Panc1 (cell line): ENCODE measurements around the gene TINAGL1. TPM values are rescaled to one million over a fixed set of nuclear protein-coding genes. Genes with fewer than 3 reads are reported as not detected.

ENCODE experiments used
- ATAC-seq: fragments of 200-7000 bp; cut with Tn5 transposase; 2 replicates; pipeline ENCODE4 v1.9.1; 2020; ENCODE audit warnings: mild to moderate bottlenecking, moderate library complexity
- BruUV-seq: library from RNA; stranded (reverse); fragments of 400-500 nt; replicated peaks from 2 replicates; lab custom pipeline; 2021; lab: Mats Ljungman, UMichigan
- CTCF ChIA-PET: fragments of 300-600 bp; sonication (Branson Sonifier 250); formaldehyde crosslinking; loops from one replicate; lab custom pipeline; 2022; ENCODE audit warnings: antibody characterized with exemption; lab: Charles Lee
- POLR2A ChIA-PET: fragments of 300-600 bp; sonication (Branson Sonifier 250); formaldehyde crosslinking; loops from one replicate; lab custom pipeline; 2022; ENCODE audit warnings: antibody characterized with exemption; lab: Charles Lee
- DNase-seq: peaks from one replicate; pipeline ENCODE4 v3.0.0-alpha.2; 2010; ENCODE audit warnings: low read depth, low spot score
- H3K27ac ChIP-seq: 2 replicates; pipeline ENCODE4 v1.5.1; 2011; ENCODE audit warnings: mild to moderate bottlenecking, low read length, inconsistent platforms
- H3K27me3 ChIP-seq: fragments of 200-500 bp; sonication (Bioruptor generic); 2 replicates; pipeline ENCODE4 v1.6.0; 2014; ENCODE audit warnings: low read length, inconsistent platforms; ENCODE audit not compliant: control insufficient read depth, insufficient read depth
- H3K36me3 ChIP-seq: fragments of 200-500 bp; sonication (Bioruptor generic); 2 replicates; pipeline ENCODE4 v1.5.1; 2014; ENCODE audit warnings: inconsistent platforms, mild to moderate bottlenecking, low read length, moderate library complexity; ENCODE audit not compliant: control insufficient read depth, insufficient read depth
- H3K4me1 ChIP-seq: 2 replicates; pipeline ENCODE4 v1.5.1; 2011; ENCODE audit warnings: inconsistent platforms, mild to moderate bottlenecking, low read length, moderate library complexity; ENCODE audit not compliant: control insufficient read depth, insufficient read depth
- H3K4me3 ChIP-seq, 2 experiments: 2 replicates each; pipeline ENCODE4 v1.5.1; 2011 to 2012; ENCODE audit warnings: low read depth in 2 of 2, low read length in 2 of 2, mild to moderate bottlenecking in 2 of 2, inconsistent platforms in 1 of 2, moderate library complexity in 1 of 2
- H3K9me3 ChIP-seq: fragments of 200-500 bp; sonication (Bioruptor generic); 2 replicates; pipeline ENCODE4 v1.5.1; 2014; ENCODE audit warnings: low read depth, mild to moderate bottlenecking, inconsistent platforms, low read length, moderate library complexity; ENCODE audit not compliant: control insufficient read depth, insufficient read depth
- CTCF ChIP-seq: fragments of 450-650 bp; IDR thresholded peaks from 2 replicates; pipeline ENCODE4 v1.5.1; 2017; ENCODE audit warnings: mild to moderate bottlenecking
- POLR2AphosphoS5 ChIP-seq: IDR thresholded peaks from 2 replicates; pipeline ENCODE4 v1.6.1; 2012; ENCODE audit warnings: mild to moderate bottlenecking, low read depth, low read length, moderate library complexity
- REST ChIP-seq, 2 experiments: IDR thresholded peaks; 2 replicates each; pipeline ENCODE4 v1.6.1; 2011 to 2012; ENCODE audit warnings: low read depth in 2 of 2, control low read depth in 1 of 2, low read length in 1 of 2, mild to moderate bottlenecking in 1 of 2, moderate library complexity in 1 of 2; ENCODE audit not compliant: insufficient read depth in 1 of 2
- SIN3A ChIP-seq: IDR thresholded peaks from 2 replicates; pipeline ENCODE4 v1.6.1; 2012; ENCODE audit warnings: low read depth, mild to moderate bottlenecking, low read length, moderate library complexity, borderline replicate concordance; ENCODE audit not compliant: insufficient read depth
- TCF7L2 ChIP-seq: IDR thresholded peaks from 2 replicates; pipeline ENCODE4 v1.6.1; 2011; ENCODE audit warnings: mild to moderate bottlenecking, low read depth, low read length, inconsistent platforms
- in situ Hi-C: cut with HindIII; loops from 2 replicates; pipeline ENCODE4 v1.10.0; 2016; ENCODE audit warnings: low sequenced_read_pairs, low pct_unique_long_range_greater_than_20kb
- intact Hi-C: fragments of 100-400 bp; cut with micrococcal nuclease; formaldehyde crosslinking; loops from one replicate; pipeline ENCODE4 v1.10.0; 2022; ENCODE audit not compliant: unreplicated experiment
- total RNA-seq: library from RNA; stranded (reverse); gene quantifications from one replicate; pipeline ENCODE4 v1.2.1, GENCODE V29; 2021; ENCODE audit not compliant: unreplicated experiment

TINAGL1 gene
- total RNA-seq, 1 experiment from 2014 or later, result 6.1 TPM

DNA sequence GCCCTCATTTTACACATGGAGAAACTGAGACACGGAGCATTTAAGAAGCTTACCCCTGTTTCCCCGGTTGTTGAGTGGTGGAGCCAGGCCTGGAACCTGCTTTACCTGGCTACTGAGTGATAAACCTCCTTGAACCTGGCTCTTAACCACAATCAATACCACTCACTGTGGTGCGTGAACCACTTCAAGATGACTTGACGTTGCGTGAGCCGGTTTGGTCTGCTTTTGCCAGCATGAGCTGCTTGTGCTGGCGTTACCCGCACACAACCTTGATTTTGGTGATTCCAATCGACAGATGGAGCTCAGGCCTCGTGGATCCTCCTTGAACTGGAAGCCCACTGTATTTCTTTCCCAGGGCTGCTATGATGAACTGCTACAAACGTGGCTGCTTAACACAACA lies 6.1 kb upstream of the TINAGL1 start:
- no peak overlapping the region for H3K4me3 ChIP-seq
- no peaks in the 10 kb centered on the region for H3K9me3 ChIP-seq
- H3K27me3 ChIP-seq, result no peaks in the 10 kb centered on the region
- ChIA-PET CTCF (no interaction called here), POLR2A (interaction anchor here (1.3 kb wide), 1 partner anchor 65 kb away, joined by 5 read pairs; no protein-coding TSS in a partner anchor)
- no peak overlapping the region for H3K27ac ChIP-seq
- TF ChIP-seq CTCF, result no peak
- no peak for TF ChIP-seq POLR2AphosphoS5
- no peak for TF ChIP-seq SIN3A
- TF ChIP-seq TCF7L2, result no peak
- TF ChIP-seq REST (IDR thresholded peaks at IDR 0.05; ENCODE audit: insufficient read depth in 1 of 2, low read depth in 2 of 2, low read length in 1 of 2), result no peak
- no peaks in the 10 kb centered on the region for H3K36me3 ChIP-seq
- H3K4me1 ChIP-seq, result peaks cover 18% of the 10 kb centered on the region
- DNase-seq, result no peak
- in situ Hi-C loops, result no loop called here
- intact Hi-C loops, result no loop called here
- ATAC-seq, result no peak
- no TSS peak for BruUV-seq

DNA sequence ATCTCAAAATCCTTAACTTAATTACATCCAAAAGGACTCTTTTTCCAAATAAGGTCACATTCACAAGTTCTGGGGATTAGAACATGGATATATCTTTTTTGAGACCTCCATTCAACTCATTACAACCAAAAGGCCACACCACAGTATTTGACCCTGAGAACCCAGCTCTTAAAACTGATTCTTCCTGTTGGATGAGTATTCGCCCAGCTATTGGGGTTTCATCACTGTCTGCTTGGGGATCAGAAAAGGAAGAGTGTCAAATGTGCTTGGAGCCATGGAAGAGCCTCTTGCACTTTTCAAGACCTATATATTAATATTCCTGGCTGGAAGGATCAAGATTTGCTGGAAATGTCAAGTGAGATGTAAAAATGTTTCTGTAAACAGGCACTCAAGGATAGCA lies 5.4 kb upstream of the TINAGL1 start:
- Histone ChIP-seq H3K27me3 (no peaks in the 10 kb centered on the region), H3K4me3 (no peak overlapping the region), H3K27ac (no peak overlapping the region), H3K9me3 (no peaks in the 10 kb centered on the region), H3K4me1 (peaks cover 25% of the 10 kb centered on the region), H3K36me3 (no peaks in the 10 kb centered on the region)
- ChIA-PET POLR2A (interaction anchor here (0.9 to 1.3 kb wide), 2 partner anchors 39 to 64 kb away, joined by 3 to 5 read pairs; no protein-coding TSS in a partner anchor), CTCF (no interaction called here)
- in situ Hi-C loops, result no loop called here
- no peak for DNase-seq
- BruUV-seq, result no TSS peak
- TF ChIP-seq POLR2AphosphoS5, result no peak
- TF ChIP-seq REST (IDR thresholded peaks at IDR 0.05; ENCODE audit: insufficient read depth in 1 of 2, low read depth in 2 of 2, low read length in 1 of 2), result no peak
- TF ChIP-seq TCF7L2, result no peak
- no peak for TF ChIP-seq CTCF
- no peak for TF ChIP-seq SIN3A
- no peak for ATAC-seq
- intact Hi-C loops, result no loop called here
